Stimulated activated CD8-positive, alpha-beta memory T cell treated with anti-CD3 and anti-CD28 coated beads, Interleukin-15, amount 100 ng/mL, for 48 hours (primary cell): ENCODE data around the gene ARMC7.
A peak's percentile ranks its signal among the peaks of the same experiment; 100 is the strongest.
"Not testable (repeated sequence)": the region's sequence is repeated elsewhere in the genome, so short reads cannot be mapped to it uniquely, and the experiment has no call there.

Experiments used
- DNase-seq, 2 donors: peaks; one replicate each; pipeline ENCODE4 v3.0.0-alpha.2; 2020; ENCODE audit warnings: low read depth in 2 of 2

ARMC7 gene

DNA sequence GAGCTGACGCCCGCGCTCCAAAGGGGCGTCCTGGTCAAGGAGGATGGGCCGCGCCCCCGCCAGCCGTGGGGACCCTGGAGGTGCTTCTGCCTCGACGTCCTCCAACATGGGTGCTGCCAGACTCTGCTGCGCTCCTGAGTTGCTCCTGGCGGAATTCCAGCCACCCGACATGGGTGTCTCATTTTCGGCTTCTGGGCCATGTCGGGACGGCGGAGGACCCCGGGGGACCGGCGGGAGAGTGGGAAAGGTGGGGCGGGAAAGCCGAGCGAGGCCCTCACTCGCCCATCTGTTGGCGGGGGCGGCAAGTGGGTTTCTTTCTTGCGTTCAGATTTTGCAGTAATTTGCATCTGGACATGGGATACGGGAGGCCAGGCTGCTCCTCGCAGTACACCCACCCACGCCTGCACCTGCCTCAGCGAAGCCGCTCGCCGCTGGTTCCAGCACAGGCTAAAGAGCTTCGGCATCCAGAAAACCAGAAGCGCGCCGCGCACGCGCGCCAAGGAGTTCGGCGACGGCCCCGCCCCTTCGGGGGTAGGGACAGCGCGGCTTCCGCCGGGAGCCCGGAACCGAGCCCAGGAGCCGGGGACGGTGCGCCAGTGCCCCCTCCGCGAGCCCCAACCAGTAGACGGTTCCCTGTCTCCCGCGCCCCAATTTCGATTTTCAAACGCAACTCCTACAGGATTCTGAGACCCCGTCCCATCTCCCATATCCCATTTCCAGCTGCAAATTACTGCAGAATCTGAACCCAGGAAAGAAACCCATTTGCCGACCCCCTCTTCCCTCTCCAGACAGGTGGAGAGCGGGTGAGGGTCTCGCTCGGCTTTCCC, at the start of gene ARMC7:
ARMC7 (plus strand) TSS at position 563 of the 827 bp plus-strand sequence. CDS start 320 bp downstream, outside the sequence.
- DNase-seq = peak; percentile 91

- DNase-seq = no peak
Measured at GRCh38 chr17:75060434-75061054, 49.2 kb upstream of the ARMC7 start.

DNA sequence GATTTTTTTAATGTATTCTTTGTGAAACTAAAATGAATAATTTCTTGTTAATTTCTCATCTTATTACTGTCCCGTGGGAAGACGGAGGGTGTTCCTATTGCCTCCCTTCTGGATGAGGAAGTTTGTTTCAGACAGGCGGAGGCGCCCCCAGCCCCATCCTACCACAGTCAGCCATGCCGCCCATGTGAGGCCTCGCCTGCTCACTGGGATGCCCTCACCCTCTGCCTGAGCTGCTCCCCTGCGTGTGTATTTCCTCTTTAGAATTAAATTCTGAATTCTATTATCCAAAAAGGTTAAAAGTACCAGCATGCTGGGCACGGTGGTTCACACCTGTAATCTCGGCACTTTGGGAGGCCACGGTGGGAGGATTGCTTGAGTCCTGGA, 48.7 kb upstream of the ARMC7 start:
- no peak for DNase-seq

GRCh38 chr17:75061618-75062017, 48.2 kb upstream of the ARMC7 start:
- no peak for DNase-seq

- no peak for DNase-seq
Measured at GRCh38 chr17:75063201-75063600, 46.6 kb upstream of the ARMC7 start.

DNA sequence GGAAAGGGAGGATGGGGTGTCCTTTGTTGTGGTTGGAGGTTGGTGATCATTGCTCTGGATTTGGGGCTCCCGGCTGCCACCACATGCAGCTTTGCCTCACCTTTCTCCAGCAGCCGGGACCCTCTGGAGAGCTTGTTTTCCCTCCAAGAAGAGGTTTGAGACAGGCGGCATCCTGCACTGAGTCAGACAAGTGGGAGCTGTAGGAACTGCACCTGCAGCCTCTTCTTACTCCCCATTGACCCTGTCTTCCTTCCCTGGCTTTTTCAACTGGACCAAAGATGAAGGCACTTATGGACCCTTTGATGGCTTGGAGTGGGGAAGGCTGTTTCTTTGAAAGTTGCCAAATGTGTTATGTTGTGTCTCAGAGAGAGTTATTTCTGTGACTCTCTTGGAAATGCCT, 46.1 kb upstream of the ARMC7 start:
- DNase-seq = no peak

DNA sequence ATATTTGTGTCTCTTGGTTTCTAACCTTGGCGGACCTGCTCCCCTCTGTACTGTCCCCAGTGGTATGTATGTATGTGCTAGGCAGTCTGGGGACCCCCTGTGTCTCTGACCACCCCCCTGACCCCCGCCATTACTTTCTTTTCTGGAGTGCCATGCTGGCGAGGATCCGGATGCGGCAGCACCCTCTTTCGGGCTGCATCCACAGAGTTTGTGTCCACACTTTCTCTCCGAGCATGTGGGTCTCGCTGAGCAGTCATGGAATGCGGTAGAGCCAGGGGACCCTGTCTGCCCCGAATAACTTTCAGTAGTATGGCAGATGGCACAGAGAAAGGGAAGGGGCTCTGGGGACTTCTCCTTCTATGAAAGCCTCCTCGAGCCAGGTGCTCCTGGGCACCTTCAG, 45.7 kb upstream of the ARMC7 start:
- no peak for DNase-seq

- DNase-seq = no peak
Measured at GRCh38 chr17:75064460-75064859, 45.3 kb upstream of the ARMC7 start.

DNA sequence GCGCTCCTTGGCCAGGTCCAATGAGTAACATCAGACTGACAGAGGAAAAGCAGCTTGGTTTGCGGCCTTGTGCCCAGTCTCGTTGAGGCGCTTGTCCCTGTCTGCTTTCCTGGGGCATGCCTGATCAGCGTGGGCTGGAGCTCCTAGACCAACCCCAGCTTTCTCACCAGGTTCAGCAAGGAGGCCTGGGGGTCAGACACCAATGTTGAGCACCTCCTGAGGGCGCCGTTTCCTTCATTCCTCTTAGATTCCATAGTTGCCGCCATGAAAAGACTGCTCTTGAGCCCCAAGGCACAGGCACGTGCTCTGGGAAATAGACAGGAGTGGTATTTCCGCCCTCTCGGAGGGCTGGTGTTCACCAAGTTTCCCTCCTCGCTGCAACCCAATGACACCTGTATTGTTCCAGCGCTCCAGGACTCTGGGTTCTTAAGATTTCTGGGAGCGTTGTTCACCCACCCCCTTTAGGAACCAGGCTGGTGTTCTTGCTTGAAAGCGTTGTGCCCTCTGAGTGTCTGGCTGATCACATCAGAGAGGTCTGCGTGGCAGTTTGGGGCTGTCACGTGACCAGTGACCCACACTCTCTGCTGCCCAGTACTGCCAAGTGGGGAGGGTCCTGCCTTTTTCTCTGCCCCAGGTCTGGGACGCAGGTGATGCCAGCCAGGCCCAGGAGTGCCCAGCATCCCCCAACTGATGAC, 44.8 kb upstream of the ARMC7 start:
- DNase-seq = no peak

- DNase-seq = no peak
Measured at GRCh38 chr17:75065562-75066151, 44.1 kb upstream of the ARMC7 start.

GRCh38 chr17:75067856-75068255, 41.9 kb upstream of the ARMC7 start:
- DNase-seq = no peak

DNA sequence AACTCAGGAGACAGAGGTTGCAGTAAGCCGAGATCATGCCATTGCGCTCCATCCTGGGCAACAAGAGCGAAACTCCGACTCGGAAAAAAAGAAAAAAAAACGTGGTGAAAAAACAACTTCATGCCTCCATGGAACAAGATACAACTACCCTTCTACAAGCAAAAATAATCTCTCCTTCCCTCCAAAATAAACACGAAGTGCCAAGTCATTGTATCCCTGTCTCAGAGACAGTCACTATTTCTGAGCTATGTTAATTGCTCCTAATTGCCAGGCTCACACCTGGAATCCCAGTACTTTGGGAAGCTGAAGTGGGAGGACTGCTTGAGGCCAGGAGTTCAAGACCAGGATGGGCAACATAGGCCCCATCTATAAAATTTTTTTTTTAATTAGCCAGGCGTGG, 41.0 kb upstream of the ARMC7 start:
- no peak for DNase-seq

GRCh38 chr17:75069783-75070182, 40.0 kb upstream of the ARMC7 start:
- no peak for DNase-seq

DNA sequence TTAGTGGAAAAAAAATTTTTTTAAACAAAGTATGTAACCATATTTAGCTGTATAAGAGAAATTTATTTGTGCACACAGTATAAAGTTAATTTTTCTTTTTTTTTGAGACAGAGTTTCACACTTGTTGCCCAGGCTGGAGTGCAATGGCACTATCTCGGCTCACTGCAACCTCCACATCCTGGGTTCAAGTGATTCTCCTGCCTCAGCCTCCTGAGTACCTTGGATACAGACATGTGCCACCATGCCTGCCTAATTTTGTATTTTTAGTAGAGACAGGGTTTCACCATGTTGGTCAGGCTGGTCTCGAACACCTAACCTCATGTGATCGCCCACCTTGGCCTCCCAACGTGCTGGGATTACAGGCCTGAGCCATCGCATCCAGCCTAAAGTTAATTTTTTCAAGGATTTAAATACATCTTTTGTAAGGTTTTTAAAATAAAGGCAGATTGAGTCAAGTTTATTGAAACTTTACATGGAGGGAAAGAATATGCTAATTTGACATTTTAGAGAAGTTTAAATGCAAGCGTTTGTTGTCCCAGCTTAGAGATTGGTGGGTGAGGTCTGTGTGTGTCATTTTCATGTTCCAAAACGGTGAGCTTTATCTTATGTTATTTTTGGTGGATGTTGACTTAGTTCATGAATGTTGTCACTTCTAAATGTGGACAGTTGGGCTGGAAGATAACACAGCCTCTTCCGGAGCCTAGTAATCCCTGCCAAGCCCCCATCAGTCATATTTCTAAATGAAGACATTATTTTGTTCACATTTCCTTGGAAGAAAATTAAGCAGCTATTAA, 38.1 kb upstream of the ARMC7 start:
- not testable (repeated sequence) for DNase-seq

GRCh38 chr17:75072909-75073308, 36.9 kb upstream of the ARMC7 start:
- DNase-seq = not testable (repeated sequence)

DNA sequence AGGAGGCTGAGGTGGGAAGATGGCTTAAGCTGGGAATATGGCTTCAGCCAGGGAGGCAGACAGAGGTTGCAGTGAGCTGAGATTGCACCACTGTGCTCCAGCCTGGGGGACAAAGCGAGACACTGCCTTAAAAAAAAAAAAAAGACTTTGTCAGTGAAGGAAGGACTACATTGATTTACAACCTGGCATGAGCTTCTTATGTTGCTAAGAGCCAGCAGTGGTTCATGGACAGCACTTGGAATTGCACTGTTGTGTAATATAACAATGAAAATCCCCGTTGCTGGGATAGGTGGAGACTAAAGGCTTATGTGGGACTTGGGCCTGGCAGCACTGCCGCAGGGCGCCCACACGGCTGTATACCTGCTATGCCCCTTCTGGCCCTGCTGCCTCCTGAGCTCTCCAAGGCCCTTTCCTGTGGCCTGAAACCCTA, 36.1 kb upstream of the ARMC7 start:
- no peak for DNase-seq

- no peak for DNase-seq
Measured at GRCh38 chr17:75074532-75074931, 35.2 kb upstream of the ARMC7 start.

- no peak for DNase-seq
Measured at GRCh38 chr17:75075597-75076336, 34.0 kb upstream of the ARMC7 start.

GRCh38 chr17:75077072-75077495, 32.7 kb upstream of the ARMC7 start:
- no peak for DNase-seq

DNA sequence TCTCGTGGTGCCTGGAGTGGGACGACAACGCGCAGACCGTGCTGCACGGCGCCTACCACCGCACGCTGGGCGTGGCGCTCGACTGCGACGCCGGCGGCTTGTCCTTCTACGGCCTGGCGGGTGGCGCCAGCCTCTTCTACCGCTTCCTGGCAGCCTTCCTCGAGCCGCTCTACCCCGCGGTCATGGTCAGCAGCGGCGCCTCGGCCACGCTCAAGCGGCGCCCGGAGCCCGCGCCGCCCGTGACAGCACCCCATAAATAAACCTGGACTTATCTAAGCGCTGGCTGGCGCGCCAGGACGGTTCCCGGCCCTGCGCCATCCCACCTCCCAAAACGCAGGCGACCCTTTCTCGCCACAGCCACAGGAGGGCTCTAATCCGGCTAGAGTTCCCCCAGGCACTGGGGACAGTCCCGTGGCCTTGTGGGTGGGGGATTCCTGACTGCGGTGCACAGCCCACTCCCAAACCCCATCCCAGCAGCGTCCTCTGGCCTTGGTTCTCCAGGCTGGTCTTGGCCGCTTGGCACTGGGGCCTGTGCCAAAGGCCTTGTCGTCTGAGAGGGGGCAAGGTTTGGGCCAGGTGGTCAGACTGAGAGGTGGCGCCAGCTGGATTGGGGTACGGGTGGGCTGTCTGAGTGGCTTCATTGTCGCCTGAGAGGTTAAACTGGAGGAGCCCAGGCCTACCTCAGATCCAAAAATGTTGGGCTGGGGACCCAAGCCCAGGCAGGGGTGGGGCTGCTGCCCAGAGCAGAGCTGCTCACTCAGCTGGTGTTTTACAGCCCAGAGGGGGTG, 32.1 kb upstream of the ARMC7 start:
- DNase-seq = peak in 1 of 2 donors; percentile 47
